Bronchial epithelial cell (primary cell): ENCODE measurements around the gene RGS6. TPM values are rescaled to one million over a fixed set of nuclear protein-coding genes. Genes with fewer than 3 reads are reported as not detected.
"Not testable (repeated sequence)": the region's sequence is repeated elsewhere in the genome, so short reads cannot be mapped to it uniquely, and the experiment has no call there.

Experiments
- DNase-seq: peaks from one replicate; pipeline ENCODE4 v3.0.0-alpha.2; 2010; ENCODE audit warnings: low read depth
- FAIRE-seq: peaks from 2 replicates; lab custom pipeline; 2011; peaks lifted over from hg19 to GRCh38; lab: Jason Lieb, UNC
- H3K27me3 ChIP-seq: 2 replicates; pipeline ENCODE4 v1.5.1; 2011; ENCODE audit warnings: low read length; ENCODE audit not compliant: control insufficient read depth, insufficient read depth
- H3K36me3 ChIP-seq: 2 replicates; pipeline ENCODE4 v1.5.1; 2011; ENCODE audit warnings: low read length; ENCODE audit not compliant: control insufficient read depth, insufficient read depth
- H3K4me3 ChIP-seq: 2 replicates; pipeline ENCODE4 v1.5.1; 2011; ENCODE audit warnings: mild to moderate bottlenecking, low read depth, low read length, control low read depth
- CTCF ChIP-seq: IDR thresholded peaks from 2 replicates; pipeline ENCODE4 v1.5.1; 2011; ENCODE audit warnings: mild to moderate bottlenecking, moderate library complexity, low read length, control low read depth, inconsistent platforms; ENCODE audit not compliant: insufficient read depth, severe bottlenecking
- total RNA-seq: library from RNA; depleted of rRNA; stranded (reverse); fragments of >200 nt; gene quantifications from 2 replicates; pipeline ENCODE4 v1.2.1, GENCODE V29; 2014

RGS6 gene
- total RNA-seq, result not detected in 2 replicates

GRCh38 chr14:71932229-71932981 lies at the start of gene RGS6:
Gene RGS6 (plus strand): TSS chr14:71932429.
- peak; percentile 31 for TF ChIP-seq CTCF
- FAIRE-seq, result no peak
- DNase-seq, result peak; percentile 34
- Histone ChIP-seq H3K4me3 (peak within 1 kb of the TSS; percentile 16), H3K27me3 (peaks cover 12% of the 10 kb centered on the region), H3K36me3 (no peaks in the 10 kb centered on the region)

- Histone ChIP-seq H3K36me3 (no peaks in the 10 kb centered on the region), H3K27me3 (no peaks in the 10 kb centered on the region), H3K4me3 (no peak overlapping the region)
- TF ChIP-seq CTCF, result no peak
- FAIRE-seq (no peak), DNase-seq (no peak)
Observed at GRCh38 chr14:71883094-71883493, 49.1 kb upstream of the RGS6 start.

GRCh38 chr14:71885301-71885700 lies 46.9 kb upstream of the RGS6 start:
- no peak for TF ChIP-seq CTCF
- Histone ChIP-seq H3K27me3 (no peaks in the 10 kb centered on the region), H3K36me3 (no peaks in the 10 kb centered on the region), H3K4me3 (no peak overlapping the region)
- no peak for DNase-seq
- no peak for FAIRE-seq

GRCh38 chr14:71887802-71888201 lies 44.4 kb upstream of the RGS6 start:
- H3K36me3 ChIP-seq, FAIRE-seq, H3K27me3 ChIP-seq, DNase-seq, H3K4me3 ChIP-seq: not testable (repeated sequence)

- Histone ChIP-seq H3K36me3 (no peaks in the 10 kb centered on the region), H3K27me3 (no peaks in the 10 kb centered on the region), H3K4me3 (no peak overlapping the region)
- FAIRE-seq, result no peak
- no peak for TF ChIP-seq CTCF
- no peak for DNase-seq
Observed at GRCh38 chr14:71890541-71890940, 41.7 kb upstream of the RGS6 start.

- Histone ChIP-seq H3K36me3 (no peaks in the 10 kb centered on the region), H3K4me3 (no peak overlapping the region), H3K27me3 (no peaks in the 10 kb centered on the region)
- FAIRE-seq, result no peak
- DNase-seq, result no peak
- TF ChIP-seq CTCF, result no peak
Observed at GRCh38 chr14:71891185-71891584, 41.0 kb upstream of the RGS6 start.
